HG03064 (cell line): Measurements from ENCODE around the gene ZKSCAN4.

Source experiments
- ATAC-seq: cut with Tn5 transposase; IDR thresholded peaks from one replicate; pipeline ENCODE4 v1.9.1; 2021; ENCODE audit warnings: low read depth; ENCODE audit not compliant: unreplicated experiment

ZKSCAN4 gene

DNA sequence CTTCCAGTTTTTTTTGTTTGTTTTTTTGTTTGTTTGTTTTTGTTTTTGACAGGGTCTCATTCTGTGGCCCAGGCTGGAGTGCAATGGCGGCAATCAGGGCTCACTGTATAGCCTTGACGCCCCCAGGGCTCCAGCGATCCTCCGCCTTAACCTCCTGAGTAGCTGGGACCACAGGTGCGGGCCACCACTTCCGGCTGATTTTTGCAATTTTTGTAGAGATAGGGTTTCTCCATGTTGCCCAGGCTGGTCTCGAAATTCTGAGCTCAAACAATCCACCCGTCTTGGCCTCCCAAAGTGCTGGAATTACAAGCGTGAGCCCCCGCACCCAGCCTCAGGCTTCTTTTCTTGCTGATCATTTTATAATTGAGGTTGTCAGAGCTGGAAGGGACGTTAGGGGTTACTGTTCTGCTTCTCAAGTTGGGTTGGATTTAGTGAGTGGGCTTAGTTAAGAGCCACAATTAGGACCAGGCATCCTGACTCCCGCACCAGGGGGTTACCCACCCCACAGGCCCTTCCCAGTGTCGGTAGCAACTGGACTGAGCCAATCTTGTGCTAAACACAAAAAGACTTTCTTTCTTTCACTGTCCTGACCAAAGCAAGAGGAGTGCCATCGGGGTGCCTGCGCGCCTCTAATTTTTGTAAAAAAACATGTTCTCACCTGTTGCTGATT is 40.1 kb downstream of the ZKSCAN4 start:
- ATAC-seq, result no peak

DNA sequence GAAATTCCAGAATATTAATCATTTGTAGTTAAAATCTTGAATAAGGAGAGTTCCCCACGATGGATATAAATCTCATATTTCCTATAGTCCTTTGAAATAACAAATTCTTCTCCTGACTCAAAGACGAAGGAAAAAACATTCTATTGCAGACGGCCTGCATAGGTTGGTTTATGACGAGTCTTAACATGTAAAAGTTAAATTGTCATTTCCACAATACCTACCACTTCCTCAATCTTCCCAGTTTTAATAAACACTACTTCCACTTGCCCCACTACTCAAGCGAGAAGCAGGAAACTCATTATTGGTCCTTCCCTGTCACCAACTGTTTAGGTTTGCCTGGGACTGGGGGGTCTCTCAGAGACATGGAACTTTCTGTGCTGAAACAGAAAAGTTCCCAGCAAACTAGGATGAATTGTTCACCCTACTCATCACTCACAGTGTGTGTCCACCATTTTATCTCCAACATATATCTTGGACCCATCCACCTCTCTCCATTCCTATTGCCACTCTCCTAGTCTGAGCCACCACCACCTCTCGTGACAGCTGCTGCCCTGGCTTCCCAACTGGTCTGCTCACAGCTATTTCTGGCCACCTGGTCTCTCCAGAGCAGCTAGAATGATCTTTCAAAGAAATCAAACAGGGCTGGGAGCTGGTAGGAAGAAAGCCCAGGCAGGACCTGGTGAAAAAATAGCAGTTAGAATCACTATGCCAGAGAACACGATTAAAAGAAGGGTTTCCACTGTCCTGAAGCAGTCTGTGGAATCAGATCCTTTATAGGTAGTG is 42.1 kb downstream of the ZKSCAN4 start:
- no peak for ATAC-seq

DNA sequence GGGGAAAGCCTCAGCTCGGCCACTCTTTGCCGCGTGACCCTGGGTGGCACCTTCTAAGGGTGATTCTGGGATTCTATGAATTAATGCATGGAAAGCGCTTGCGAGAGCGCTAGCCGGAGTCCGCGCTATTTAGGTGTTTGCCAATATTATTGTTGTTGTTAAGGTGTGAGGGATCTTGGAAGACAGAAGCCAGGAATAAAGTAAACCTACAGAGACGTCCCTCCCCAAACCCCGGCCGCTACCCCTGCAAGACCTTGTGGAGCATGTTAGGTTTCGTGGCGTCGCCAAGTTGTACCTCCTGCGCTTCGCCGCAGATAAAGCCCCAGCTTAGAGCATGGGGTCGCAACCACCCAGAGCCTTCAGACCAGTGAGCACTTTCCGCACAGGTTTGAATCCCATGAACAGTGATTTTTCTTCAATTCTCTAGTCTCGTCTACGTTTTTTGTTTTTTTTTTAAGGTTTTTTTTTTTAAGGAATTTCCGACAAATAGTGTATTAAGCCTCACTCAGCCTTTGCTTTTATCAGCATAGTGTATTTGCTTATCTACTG is 43.9 kb downstream of the ZKSCAN4 start:
- ATAC-seq, result no peak

DNA sequence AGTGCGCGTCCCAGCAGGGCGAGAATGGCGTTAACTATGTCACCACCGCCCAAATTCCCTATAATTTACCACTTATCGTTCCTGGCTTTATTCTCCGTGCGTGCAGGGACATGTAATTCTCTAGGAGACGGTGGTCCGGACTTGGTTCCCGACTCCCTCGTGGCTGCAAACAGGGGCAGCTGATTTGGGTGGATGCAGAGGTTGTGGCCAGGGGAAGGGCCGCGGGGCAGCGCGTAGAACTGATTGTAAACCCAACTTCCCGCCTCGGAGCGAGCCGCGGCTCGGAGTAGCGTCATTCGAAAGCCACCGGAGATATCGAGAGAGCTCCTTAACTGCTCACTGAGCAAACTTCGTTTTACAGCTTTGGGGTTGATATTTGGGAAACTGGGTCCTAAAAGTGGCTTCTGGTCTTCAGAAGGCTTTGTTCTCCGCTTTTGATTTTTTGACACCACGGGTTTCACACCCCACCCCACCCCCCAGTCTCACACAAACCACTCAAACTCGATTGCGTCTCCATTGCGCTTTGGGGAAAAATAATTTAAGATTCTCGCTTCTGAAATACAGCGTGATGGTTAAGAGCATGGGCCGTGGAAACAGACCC is 44.5 kb downstream of the ZKSCAN4 start:
- no peak for ATAC-seq

DNA sequence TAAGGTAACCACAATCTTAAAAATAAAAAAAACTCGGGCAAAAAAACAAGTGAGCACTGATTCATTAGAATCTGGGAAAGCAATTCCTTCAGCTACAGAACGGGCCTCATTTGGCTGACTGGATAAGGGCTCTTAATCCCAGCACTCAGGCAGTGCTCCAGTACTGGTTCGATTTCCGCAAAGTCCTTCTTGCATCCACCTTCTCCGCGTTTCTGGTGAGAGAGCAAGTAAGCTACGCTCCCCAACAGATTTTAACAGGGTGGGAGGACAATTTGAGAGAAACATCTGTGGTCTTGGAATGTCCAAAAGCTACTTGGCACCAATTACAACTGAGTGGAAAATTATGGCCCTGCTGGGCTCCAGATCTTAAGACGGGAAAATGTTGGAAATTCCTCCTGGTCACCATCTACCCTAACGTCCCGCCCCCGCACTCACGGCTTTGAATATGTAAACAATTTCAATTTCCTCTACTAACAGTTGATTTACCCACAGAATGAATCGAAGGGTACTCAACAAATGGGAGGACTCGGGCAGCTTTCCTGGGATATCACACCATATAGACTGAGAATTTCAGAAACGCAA is 45.0 kb downstream of the ZKSCAN4 start:
- no peak for ATAC-seq

DNA sequence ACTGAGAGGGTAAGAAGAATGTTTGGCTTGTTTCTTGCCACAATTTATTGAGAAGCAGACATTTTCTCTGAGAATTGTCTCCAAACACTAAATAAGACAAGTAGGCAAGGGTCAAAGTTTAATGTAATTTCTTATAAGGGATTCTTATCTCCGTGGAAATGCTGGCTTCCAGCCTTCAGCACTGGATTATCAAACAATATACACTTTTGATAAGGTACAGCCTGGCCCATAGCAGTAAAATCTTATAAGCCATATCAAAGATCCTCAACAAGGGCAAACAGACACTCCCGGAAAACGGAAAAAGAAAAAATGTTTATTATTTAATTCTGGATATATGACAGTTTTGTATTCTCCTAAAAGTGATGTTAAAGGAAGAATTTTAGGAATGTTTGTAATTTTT is 45.5 kb downstream of the ZKSCAN4 start:
- ATAC-seq, result no peak

DNA sequence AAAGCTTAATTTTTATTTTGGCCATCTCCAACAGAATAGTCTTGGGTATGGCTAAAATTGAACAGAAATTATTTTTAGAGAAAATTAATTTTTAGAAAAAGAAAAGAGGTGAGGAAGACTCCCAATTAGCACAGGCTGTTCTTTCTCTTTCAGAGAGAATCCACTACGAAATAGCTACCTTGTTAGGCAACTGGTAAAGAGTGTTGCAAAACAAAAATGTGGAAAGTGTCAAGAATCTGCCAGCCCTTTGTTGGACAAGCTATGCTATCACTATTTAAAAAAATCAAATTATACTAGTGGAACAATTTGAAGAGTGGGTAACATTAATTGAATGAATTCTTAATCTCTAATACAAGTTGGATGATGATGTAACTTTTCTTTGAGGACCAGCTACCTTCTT is 46.2 kb downstream of the ZKSCAN4 start:
- no peak for ATAC-seq

DNA sequence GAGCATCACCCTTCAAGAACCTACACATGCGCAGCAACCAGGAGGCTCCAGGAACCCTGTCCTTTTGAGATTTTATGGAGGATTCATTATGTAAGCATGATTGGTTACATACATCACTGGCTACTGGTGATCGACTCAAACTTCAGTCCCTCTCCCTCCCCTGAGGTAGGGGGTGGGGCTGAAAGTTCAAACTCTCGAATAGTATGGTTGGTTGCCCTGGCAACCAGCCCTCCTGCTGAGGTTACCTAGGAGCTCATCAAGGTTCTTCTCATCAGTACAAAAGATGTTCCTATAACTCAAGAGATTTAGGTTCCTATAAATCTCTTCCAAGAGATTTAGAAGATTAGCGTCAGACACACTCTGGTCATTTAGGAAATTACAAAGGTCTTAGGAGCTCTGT is 48.9 kb downstream of the ZKSCAN4 start:
- no peak for ATAC-seq

DNA sequence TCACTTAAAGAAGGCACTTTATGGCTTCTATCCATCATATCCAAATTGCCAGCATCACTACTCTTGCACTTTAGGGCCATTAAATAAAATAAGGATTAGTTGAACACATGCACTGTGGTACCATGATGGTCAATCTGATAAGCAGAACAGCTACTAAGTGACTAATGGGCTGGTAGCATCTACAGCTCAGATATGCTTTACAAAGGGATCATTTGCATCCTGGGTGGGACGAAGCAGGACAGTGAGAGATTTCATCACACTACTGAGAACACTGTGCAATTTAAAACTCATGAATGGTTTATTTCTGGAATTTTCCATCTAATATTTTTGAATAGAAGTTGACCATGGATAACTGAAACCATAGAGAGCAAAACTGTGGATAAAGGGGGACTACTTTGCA is 52.0 kb downstream of the ZKSCAN4 start:
- no peak for ATAC-seq
